ENCODE data around the gene EMX1.

DNA sequence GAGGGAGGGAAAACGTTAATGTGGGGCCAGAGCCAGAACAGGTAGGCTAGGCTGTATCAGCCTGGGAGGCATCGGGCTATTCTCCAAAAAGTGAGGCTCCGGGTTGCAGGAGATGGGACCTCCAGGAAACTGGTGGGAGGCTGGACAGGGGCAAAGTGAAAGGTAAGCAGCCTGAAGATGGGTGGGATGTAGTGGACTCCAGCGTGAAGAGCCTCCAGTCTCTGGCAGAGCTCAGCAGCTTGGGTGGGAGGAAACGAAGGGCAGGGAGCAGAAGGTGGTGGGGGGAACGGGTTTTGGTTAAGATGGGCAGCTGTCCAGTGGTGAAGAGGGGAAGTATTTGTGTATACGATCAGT lies 3.1 kb upstream of the EMX1 start:
- TF ChIP-seq, protein P1, sequence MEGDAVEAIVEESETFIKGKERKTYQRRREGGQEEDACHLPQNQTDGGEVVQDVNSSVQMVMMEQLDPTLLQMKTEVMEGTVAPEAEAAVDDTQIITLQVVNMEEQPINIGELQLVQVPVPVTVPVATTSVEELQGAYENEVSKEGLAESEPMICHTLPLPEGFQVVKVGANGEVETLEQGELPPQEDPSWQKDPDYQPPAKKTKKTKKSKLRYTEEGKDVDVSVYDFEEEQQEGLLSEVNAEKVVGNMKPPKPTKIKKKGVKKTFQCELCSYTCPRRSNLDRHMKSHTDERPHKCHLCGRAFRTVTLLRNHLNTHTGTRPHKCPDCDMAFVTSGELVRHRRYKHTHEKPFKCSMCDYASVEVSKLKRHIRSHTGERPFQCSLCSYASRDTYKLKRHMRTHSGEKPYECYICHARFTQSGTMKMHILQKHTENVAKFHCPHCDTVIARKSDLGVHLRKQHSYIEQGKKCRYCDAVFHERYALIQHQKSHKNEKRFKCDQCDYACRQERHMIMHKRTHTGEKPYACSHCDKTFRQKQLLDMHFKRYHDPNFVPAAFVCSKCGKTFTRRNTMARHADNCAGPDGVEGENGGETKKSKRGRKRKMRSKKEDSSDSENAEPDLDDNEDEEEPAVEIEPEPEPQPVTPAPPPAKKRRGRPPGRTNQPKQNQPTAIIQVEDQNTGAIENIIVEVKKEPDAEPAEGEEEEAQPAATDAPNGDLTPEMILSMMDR (IDR thresholded peaks at IDR 0.05) = no peak
- no peak for TF ChIP-seq POLR2AphosphoS5 (IDR thresholded peaks at IDR 0.05)

Measured in breast epithelium (tissue), 3 donors.